IMR-90 (cell line): ENCODE results near the gene NOS1AP. TPM values are rescaled to one million over a fixed set of nuclear protein-coding genes. Genes with fewer than 3 reads are reported as not detected.

Experiments used
- ATAC-seq: fragments of 200-7000 bp; cut with Tn5 transposase; 2 replicates; pipeline ENCODE4 v1.9.1; 2020; ENCODE audit warnings: low read depth, mild to moderate bottlenecking, moderate library complexity
- BruUV-seq: library from RNA; stranded (reverse); fragments of 400-500 nt; replicated peaks from 2 replicates; lab custom pipeline; 2021; lab: Mats Ljungman, UMichigan
- CTCF ChIA-PET: fragments of 300-600 bp; formaldehyde crosslinking; extraction: SDS; loops from one replicate; lab custom pipeline; 2021; ENCODE audit warnings: antibody characterized with exemption; lab: Yijun Ruan, JAX
- POLR2A ChIA-PET: fragments of 300-600 bp; sonication (Branson Sonifier 250); formaldehyde crosslinking; loops from one replicate; lab custom pipeline; 2022; ENCODE audit warnings: antibody characterized with exemption; ENCODE audit not compliant: unreplicated experiment; lab: Charles Lee
- DNase-seq: peaks from one replicate; pipeline ENCODE4 v3.0.0; 2013
- H2AFZ ChIP-seq: replicated peaks from 2 replicates; pipeline ENCODE3; 2013; ENCODE audit warnings: low read length, mild to moderate bottlenecking; ENCODE audit not compliant: poor library complexity
- H2AK5ac ChIP-seq: 2 replicates; pipeline ENCODE4 v1.6.1; 2013; ENCODE audit warnings: low read depth, low read length, inconsistent platforms
- H2AK9ac ChIP-seq: replicated peaks from 2 replicates; pipeline ENCODE3; 2013; ENCODE audit warnings: mild to moderate bottlenecking, low read depth, low read length, moderate library complexity; ENCODE audit not compliant: poor library complexity
- H2BK120ac ChIP-seq: 2 replicates; pipeline ENCODE4 v1.6.1; 2013; ENCODE audit warnings: low read depth, low read length, inconsistent platforms
- H2BK15ac ChIP-seq: 3 replicates; pipeline ENCODE4 v1.6.1; 2013; ENCODE audit warnings: low read depth, low read length, inconsistent platforms
- H2BK20ac ChIP-seq: 2 replicates; pipeline ENCODE4 v1.6.1; 2013; ENCODE audit warnings: low read depth, mild to moderate bottlenecking, inconsistent platforms, low read length, moderate library complexity
- H2BK5ac ChIP-seq: 2 replicates; pipeline ENCODE4 v1.6.1; 2013; ENCODE audit warnings: mild to moderate bottlenecking, low read depth, low read length, inconsistent platforms; ENCODE audit not compliant: poor library complexity, severe bottlenecking
- H3K14ac ChIP-seq: replicated peaks from 2 replicates; pipeline ENCODE4 v1.6.1; 2013; ENCODE audit warnings: low read depth, low read length, inconsistent platforms
- H3K18ac ChIP-seq: 2 replicates; pipeline ENCODE4 v1.6.1; 2013; ENCODE audit warnings: low read depth, low read length, control low read depth
- H3K23ac ChIP-seq: 2 replicates; pipeline ENCODE4 v1.6.1; 2013; ENCODE audit warnings: low read depth, low read length, inconsistent platforms
- H3K27ac ChIP-seq: 2 replicates; pipeline ENCODE4 v1.5.1; 2013; ENCODE audit warnings: mild to moderate bottlenecking, control low read depth, low read length; ENCODE audit not compliant: insufficient read depth
- H3K27me3 ChIP-seq: 2 replicates; pipeline ENCODE4 v1.6.1; 2013; ENCODE audit warnings: low read length; ENCODE audit not compliant: control insufficient read depth, insufficient read depth
- H3K36me3 ChIP-seq: 2 replicates; pipeline ENCODE4 v1.6.1; 2013; ENCODE audit warnings: low read length, mixed read lengths; ENCODE audit not compliant: control insufficient read depth, insufficient read depth
- H3K4ac ChIP-seq: 2 replicates; pipeline ENCODE4 v1.6.1; 2013; ENCODE audit warnings: low read depth, low read length, inconsistent platforms
- H3K4me1 ChIP-seq: 2 replicates; pipeline ENCODE4 v1.6.1; 2013; ENCODE audit warnings: low read length, mixed read lengths; ENCODE audit not compliant: control insufficient read depth, insufficient read depth
- H3K4me2 ChIP-seq: 2 replicates; pipeline ENCODE4 v1.6.1; 2013; ENCODE audit warnings: low read depth, mild to moderate bottlenecking, control low read depth, low read length, moderate library complexity
- H3K4me3 ChIP-seq: 2 replicates; pipeline ENCODE4 v1.5.1; 2013; ENCODE audit warnings: low read depth, mild to moderate bottlenecking, control low read depth, low read length, moderate library complexity; ENCODE audit not compliant: insufficient read depth
- H3K56ac ChIP-seq: 2 replicates; pipeline ENCODE4 v1.6.1; 2013; ENCODE audit warnings: low read length, inconsistent platforms; ENCODE audit not compliant: insufficient read depth; ENCODE audit errors: extremely low read depth
- H3K79me1 ChIP-seq, 2 experiments: 2 replicates each; pipeline ENCODE4 v1.6.1; 2013; ENCODE audit warnings: low read length in 2 of 2, inconsistent platforms in 1 of 2, low read depth in 1 of 2
- H3K9ac ChIP-seq: 2 replicates; pipeline ENCODE4 v1.6.1; 2013; ENCODE audit warnings: low read depth, low read length, control low read depth
- H3K9me1 ChIP-seq: 2 replicates; pipeline ENCODE4 v1.6.1; 2013; ENCODE audit warnings: low read length, inconsistent platforms; ENCODE audit not compliant: insufficient read depth
- H3K9me3 ChIP-seq: 2 replicates; pipeline ENCODE4 v1.6.1; 2013; ENCODE audit warnings: low read length; ENCODE audit not compliant: control insufficient read depth, insufficient read depth
- H4K20me1 ChIP-seq: 2 replicates; pipeline ENCODE4 v1.6.1; 2013; ENCODE audit warnings: low read length, inconsistent platforms; ENCODE audit not compliant: insufficient read depth
- H4K5ac ChIP-seq: 2 replicates; pipeline ENCODE4 v1.6.1; 2013; ENCODE audit warnings: mild to moderate bottlenecking, low read depth, low read length, control low read depth
- H4K8ac ChIP-seq, 2 experiments: 2 replicates each; pipeline ENCODE4 v1.6.1; 2013; ENCODE audit warnings: low read depth in 2 of 2, low read length in 2 of 2, control low read depth in 1 of 2, inconsistent platforms in 1 of 2
- H4K91ac ChIP-seq: 2 replicates; pipeline ENCODE4 v1.6.1; 2013; ENCODE audit warnings: low read depth, low read length, inconsistent platforms; ENCODE audit not compliant: insufficient read depth
- BHLHE40 ChIP-seq: fragments of 150-350 bp; IDR thresholded peaks from 2 replicates; pipeline ENCODE4 v1.6.1; 2016; ENCODE audit warnings: mild to moderate bottlenecking, low read depth, low read length
- CTCF ChIP-seq: conservative IDR thresholded peaks from 2 replicates; pipeline ENCODE4 v1.5.1; 2012; ENCODE audit warnings: mild to moderate bottlenecking, low read depth, low read length, improper control_type of control experiment
- ELK1 ChIP-seq: fragments of 150-350 bp; IDR thresholded peaks from 2 replicates; pipeline ENCODE4 v1.6.1; 2016; ENCODE audit warnings: low read depth, mild to moderate bottlenecking, low read length, moderate library complexity, borderline replicate concordance
- FOS ChIP-seq: fragments of 150-350 bp; IDR thresholded peaks from 2 replicates; pipeline ENCODE4 v1.6.1; 2016; ENCODE audit warnings: low read depth, low read length
- MAZ ChIP-seq: IDR thresholded peaks from 2 replicates; pipeline ENCODE4 v1.6.1; 2012; ENCODE audit warnings: low read depth, mild to moderate bottlenecking, low read length, improper control_type of control experiment, moderate library complexity, borderline replicate concordance
- MXI1 ChIP-seq: IDR thresholded peaks from 2 replicates; pipeline ENCODE4 v1.6.1; 2012; ENCODE audit warnings: low read depth, mild to moderate bottlenecking, low read length, moderate library complexity, borderline replicate concordance
- NFE2L2 ChIP-seq: fragments of 150-350 bp; IDR thresholded peaks from 2 replicates; pipeline ENCODE4 v1.6.1; 2016; ENCODE audit warnings: low read depth, mild to moderate bottlenecking, low read length
- POLR2A ChIP-seq: IDR thresholded peaks from 2 replicates; pipeline ENCODE4 v1.6.1; 2012; ENCODE audit warnings: mild to moderate bottlenecking, low read depth, low read length
- RAD21 ChIP-seq: IDR thresholded peaks from 2 replicates; pipeline ENCODE4 v1.6.1; 2012; ENCODE audit warnings: low read length, improper control_type of control experiment
- RFX5 ChIP-seq: IDR thresholded peaks from 2 replicates; pipeline ENCODE4 v1.8.0; 2012; ENCODE audit warnings: low read depth, mild to moderate bottlenecking, low read length, moderate library complexity
- SMC3 ChIP-seq: fragments of 150-350 bp; IDR thresholded peaks from 2 replicates; pipeline ENCODE4 v1.6.1; 2016; ENCODE audit warnings: low read depth, mild to moderate bottlenecking, antibody characterized with exemption, low read length, moderate library complexity
- WGBS, 2 experiments: methylation state at CpG; one replicate each; pipeline versions ENCODE4 v1.1.5 to v1.1.7; 2013; ENCODE audit warnings: missing lambda C conversion rate in 2 of 2; ENCODE audit not compliant: insufficient read length in 1 of 2; ENCODE audit errors: extremely low coverage in 2 of 2; 5-methylcytosine and 5-hydroxymethylcytosine counted together
- dilution Hi-C: fragments of 300-500 bp; cut with HindIII; formaldehyde crosslinking; loops from one replicate; pipeline ENCODE4 v1.14.3; 2018; ENCODE audit warnings: low sequenced_read_pairs; ENCODE audit not compliant: unreplicated experiment
- in situ Hi-C: fragments of 300-500 bp; cut with MboI; formaldehyde crosslinking; loops from 3 replicates; pipeline ENCODE4 v1.14.3; 2019; ENCODE audit warnings: low sequenced_read_pairs, inconsistent platforms, mixed read lengths
- intact Hi-C: fragments of 100-400 bp; cut with micrococcal nuclease; formaldehyde crosslinking; loops from 2 replicates; pipeline ENCODE4 v1.10.0; 2022
- polyA plus RNA-seq, 3 experiments: library from polyadenylated mRNA; depleted of rRNA; stranded (reverse); fragments of >200 nt; gene quantifications; 2 replicates each; pipeline ENCODE4 v1.2.3, GENCODE V29; 2012; ENCODE audit warnings: low replicate concordance in 1 of 3
- total RNA-seq: library from RNA; depleted of rRNA; stranded (reverse); fragments of >200 nt; gene quantifications from 2 replicates; pipeline ENCODE4 v1.2.3, GENCODE V29; 2012

Gene NOS1AP
- total and polyA plus RNA-seq, 2 of the 4 experiments (the other 2 are of a cell fraction), result 0.18 to 0.19 TPM

- no peak overlapping the region for H2BK20ac ChIP-seq
- WGBS, 2 experiments, result no CpG with 5 or more reads among the region's 1 CpG
- ATAC-seq, result no peak
- no peak overlapping the region for H3K4ac ChIP-seq
- no peak for TF ChIP-seq RFX5
- no peak for TF ChIP-seq BHLHE40
- no peak for TF ChIP-seq CTCF
- no peak for TF ChIP-seq FOS
- TF ChIP-seq MAZ, result no peak
- no peak for TF ChIP-seq POLR2A
- no peak for TF ChIP-seq SMC3
- TF ChIP-seq RAD21, result no peak
- TF ChIP-seq MXI1, result no peak
- TF ChIP-seq ELK1, result no peak
- no peak for TF ChIP-seq NFE2L2
- H3K9me1 ChIP-seq, result no peaks in the 10 kb centered on the region
- H3K27me3 ChIP-seq, result peaks cover 6% of the 10 kb centered on the region
- H2BK15ac ChIP-seq, result no peak overlapping the region
- H3K23ac ChIP-seq, result no peak overlapping the region
- H2BK120ac ChIP-seq, result no peak overlapping the region
- BruUV-seq, result no TSS peak
- H2AK5ac ChIP-seq, result no peak overlapping the region
- ChIA-PET POLR2A (no interaction called here), CTCF (no interaction called here)
- in situ Hi-C loops (no loop called here), intact Hi-C loops (no loop called here), dilution Hi-C loops (no loop called here)
- H3K9ac ChIP-seq, result no peak overlapping the region
- H3K4me3 ChIP-seq, result no peak overlapping the region
- no peak for DNase-seq
- H4K5ac ChIP-seq, result no peak overlapping the region
- H3K18ac ChIP-seq, result no peak overlapping the region
- H2AFZ ChIP-seq, result no peak overlapping the region
- H3K27ac ChIP-seq, result no peak overlapping the region
- no peak overlapping the region for H2AK9ac ChIP-seq
- no peak overlapping the region for H3K14ac ChIP-seq
- H3K9me3 ChIP-seq, result no peaks in the 10 kb centered on the region
- no peaks in the 10 kb centered on the region for H3K36me3 ChIP-seq
- H3K79me1 ChIP-seq, result no peaks in the 10 kb centered on the region
- H3K4me2 ChIP-seq, result no peak overlapping the region
- no peak overlapping the region for H4K8ac ChIP-seq
- H4K91ac ChIP-seq, result no peak overlapping the region
- no peaks in the 10 kb centered on the region for H3K4me1 ChIP-seq
- H3K56ac ChIP-seq, result no peak overlapping the region
- no peaks in the 10 kb centered on the region for H4K20me1 ChIP-seq
- H2BK5ac ChIP-seq, result no peak overlapping the region
These were observed 22.6 kb upstream of the NOS1AP start for GRCh38 chr1:162046921-162047320.
